WTC11 (cell line): Measurements from ENCODE around the gene UPF3A.

Experiments used
- CTCF ChIP-seq: fragments of 200-600 bp; IDR thresholded peaks from 2 replicates; pipeline ENCODE4 v1.8.0; 2022; ENCODE audit warnings: antibody characterized with exemption
- EMX1 ChIP-seq: fragments of 250-450 bp; sonication (Bioruptor Pico); IDR thresholded peaks from 2 replicates; pipeline ENCODE4 v1.8.0; 2021; ENCODE audit warnings: mild to moderate bottlenecking
- FOXJ3 ChIP-seq: sonication (generic); formaldehyde crosslinking; IDR thresholded peaks from 2 replicates; pipeline ENCODE4 v1.9.0; 2021; ENCODE audit warnings: missing genetic modification reagents, mild to moderate bottlenecking, borderline replicate concordance
- TEAD4 ChIP-seq: sonication (generic); formaldehyde crosslinking; IDR thresholded peaks from 2 replicates; pipeline ENCODE4 v1.8.0; 2022; ENCODE audit warnings: mild to moderate bottlenecking, missing genetic modification reagents

GRCh38 chr13:114285166-114285808, 3.9 kb downstream of the UPF3A start:
- TF ChIP-seq CTCF (no peak), EMX1 (no peak), FOXJ3 (no peak), TEAD4 (CRISPR knock-in tag) (no peak)
